ENCODE data around the gene KCMF1. TPM values are rescaled to one million over a fixed set of nuclear protein-coding genes. Genes with fewer than 3 reads are reported as not detected.

Gene KCMF1
- total and polyA plus RNA-seq, 10 of the 15 experiments (the other 5 are each of a cell fraction or from before 2014, with no cell fraction given), result 8.4 to 124 (median 43.0) TPM

DNA sequence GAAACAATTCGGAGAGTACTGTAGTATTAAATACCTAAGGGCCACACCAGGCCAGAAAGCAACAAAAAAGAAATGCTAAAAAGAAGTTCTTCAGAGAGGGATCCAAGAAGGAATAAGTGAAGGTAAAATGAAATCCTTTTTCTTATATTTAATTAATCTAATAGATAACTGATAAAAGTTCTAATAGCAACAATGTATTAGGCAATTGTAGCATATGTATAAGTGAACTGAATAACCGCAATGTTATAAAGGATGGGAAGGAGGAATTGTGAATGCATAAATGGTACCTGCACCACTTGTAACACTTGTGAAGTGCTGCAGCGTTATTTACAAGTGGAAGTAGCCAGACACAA, 43.7 kb upstream of the KCMF1 start:
- Histone ChIP-seq H4K20me1 (ENCODE audit: control insufficient read depth, insufficient read depth) (no peaks in the 10 kb centered on the region), H3K4me1 (ENCODE audit: control insufficient read depth, insufficient read depth, low read length) (peaks cover 33% of the 10 kb centered on the region), H3K9me3 (replicated peaks; ENCODE audit: control insufficient read depth, insufficient read depth, low read length) (no peaks in the 10 kb centered on the region), H3K27me3 (replicated peaks in 1 of 2; ENCODE audit: control insufficient read depth in 2 of 2, insufficient read depth in 2 of 2, low read length in 1 of 2) (no peaks in the 10 kb centered on the region), H2AFZ (ENCODE audit: control insufficient read depth, low read depth, low read length) (peak overlapping the region; percentile 93; the same call in 1 of the 2 replicates), H3K4me2 (ENCODE audit: control insufficient read depth, insufficient read depth) (peak overlapping the region; percentile 93), H3K79me2 (ENCODE audit: control insufficient read depth, insufficient read depth, low read length) (peaks cover 26% of the 10 kb centered on the region), H3K27ac (ENCODE audit: control insufficient read depth, insufficient read depth) (peak overlapping the region; percentile 70), H3K9ac (ENCODE audit: control insufficient read depth, insufficient read depth, low read length) (peak overlapping the region; percentile 74), H3K36me3 (ENCODE audit: control insufficient read depth in 2 of 2, insufficient read depth in 2 of 2, low read length in 1 of 2) (no peaks in the 10 kb centered on the region), H3K4me3 (peak overlapping the region; percentile 71)
- TF ChIP-seq ZNF24 (IDR thresholded peaks at IDR 0.05), result no peak
- TF ChIP-seq STAT1 (conservative IDR thresholded peaks at IDR 0.05), result 0 out of 2 replicates have a peak, but pooled peaks have one; percentile 3
- ChIA-PET CTCF (interaction anchor here (1.9 to 7.9 kb wide), 12 partner anchors 15 to 434 kb away, joined by 6 to 275 read pairs (median 20); no protein-coding TSS in a partner anchor), POLR2A (interaction anchor here (6.1 to 7.0 kb wide), 2 partner anchors 13 to 19 kb away, joined by 43 to 79 read pairs; no protein-coding TSS in a partner anchor), RAD21 (ENCODE audit: unreplicated experiment) (interaction anchor here (1.3 to 7.9 kb wide), 8 partner anchors 15 to 472 kb away, joined by 3 to 160 read pairs (median 58); partner anchors contain the start of genes KCMF1 and TMSB10), SMC1A (ENCODE audit: uncharacterized antibody, unreplicated experiment) (interaction anchor here (0.5 to 7.9 kb wide), 10 partner anchors 15 to 434 kb away, joined by 3 to 190 read pairs (median 11); partner anchors contain the start of gene TMSB10)
- ATAC-seq (no peak), FAIRE-seq (no peak), DNase-seq (ENCODE audit: low read depth, low spot score) (no peak)
- WGBS (ENCODE audit: insufficient coverage, insufficient replicate concordance, low lambda C conversion rate, missing lambda C conversion rate), result 39% methylated on average over 3 of the region's 3 CpGs
- BruUV-seq (replicated peaks), result TSS peak; percentile 75
- intact Hi-C loops (cut with micrococcal nuclease; ENCODE audit: unreplicated experiment) (loop anchor here (1.0 to 5.0 kb wide), 6 partner anchors 12 to 358 kb away; partner anchors contain the start of gene KCMF1), in situ Hi-C loops (cut with MboI) (loop anchor here (5.0 to 25.0 kb wide), 4 partner anchors 85 to 1510 kb away; partner anchors contain the start of gene KDM3A)

DNA sequence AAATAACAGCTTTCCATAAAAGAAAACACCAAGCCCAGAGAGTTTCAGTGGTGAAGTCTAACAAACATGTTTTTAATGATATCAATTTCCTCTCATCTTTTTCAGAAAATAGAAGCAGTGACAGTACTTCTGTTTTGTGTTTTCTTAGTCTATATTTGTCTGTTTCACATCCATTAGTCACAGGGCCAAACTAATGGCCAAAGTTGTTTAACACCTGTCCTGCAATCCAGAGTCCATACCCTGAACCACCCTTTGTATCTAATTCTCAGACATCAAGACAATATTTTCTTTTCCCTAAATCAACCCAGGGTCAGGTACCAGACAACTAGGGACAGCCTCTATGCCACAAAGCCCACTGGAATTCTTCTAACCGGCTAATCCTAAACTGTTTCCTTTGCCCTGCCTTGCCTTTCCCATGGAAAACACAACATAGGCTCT, 39.6 kb upstream of the KCMF1 start:
- H4K20me1 ChIP-seq (ENCODE audit: control insufficient read depth, insufficient read depth), result no peaks in the 10 kb centered on the region
- 39% methylated on average over 1 of the region's 1 CpG for WGBS (ENCODE audit: insufficient coverage, insufficient replicate concordance, low lambda C conversion rate, missing lambda C conversion rate)
- in situ Hi-C loops (cut with MboI) (loop anchor here (25.0 kb wide), 1 partner anchor 1506 kb away; the partner anchor contains the start of gene KDM3A), intact Hi-C loops (cut with micrococcal nuclease; ENCODE audit: unreplicated experiment) (loop anchor here (1.0 kb wide), 2 partner anchors 8 to 12 kb away; no protein-coding TSS in a partner anchor)
- CTCF ChIA-PET, result interaction anchor here (0.9 to 7.9 kb wide), 6 partner anchors 8 to 84 kb away, joined by 3 to 115 read pairs (median 6); no protein-coding TSS in a partner anchor
- DNase-seq (ENCODE audit: low read depth, low spot score) (peak; percentile 71), ATAC-seq (peak; percentile 71), FAIRE-seq (peak; percentile 90)
- SMC1A ChIA-PET (ENCODE audit: uncharacterized antibody, unreplicated experiment), result interaction anchor here (0.6 to 22.1 kb wide), 10 partner anchors 11 to 310 kb away, joined by 3 to 378 read pairs (median 4); partner anchors contain the start of genes KCMF1 and TMSB10
- H3K27me3 ChIP-seq (replicated peaks in 1 of 2; ENCODE audit: control insufficient read depth in 2 of 2, insufficient read depth in 2 of 2, low read length in 1 of 2), result no peaks in the 10 kb centered on the region
- H3K9me3 ChIP-seq (replicated peaks; ENCODE audit: control insufficient read depth, insufficient read depth, low read length), result no peaks in the 10 kb centered on the region; the same call in 2 of the 3 replicates
- H3K27ac ChIP-seq (ENCODE audit: control insufficient read depth, insufficient read depth), result peak overlapping the region; percentile 95
- peaks cover 29% of the 10 kb centered on the region for H3K79me2 ChIP-seq (ENCODE audit: control insufficient read depth, insufficient read depth, low read length)
- H2AFZ ChIP-seq (ENCODE audit: control insufficient read depth, low read depth, low read length), result no peak overlapping the region
- H3K4me2 ChIP-seq (ENCODE audit: control insufficient read depth, insufficient read depth), result peak overlapping the region; percentile 84
- no TSS peak for BruUV-seq (replicated peaks)
- H3K9ac ChIP-seq (ENCODE audit: control insufficient read depth, insufficient read depth, low read length), result peak overlapping the region; percentile 67
- peaks cover 12% of the 10 kb centered on the region for H3K4me1 ChIP-seq (ENCODE audit: control insufficient read depth, insufficient read depth, low read length)
- no peaks in the 10 kb centered on the region for H3K36me3 ChIP-seq (ENCODE audit: control insufficient read depth in 2 of 2, insufficient read depth in 2 of 2, low read length in 1 of 2)
- POLR2A ChIA-PET, result interaction anchor here (0.9 to 7.0 kb wide), 4 partner anchors 9 to 102 kb away, joined by 3 to 79 read pairs (median 26); partner anchors contain the start of gene TMSB10
- H3K4me3 ChIP-seq, result peak overlapping the region; percentile 10; the same call in 1 of the 2 replicates
- RAD21 ChIA-PET (ENCODE audit: unreplicated experiment), result interaction anchor here (2.0 to 7.9 kb wide), 2 partner anchors 11 to 38 kb away, joined by 10 to 160 read pairs; no protein-coding TSS in a partner anchor
- TF ChIP-seq, protein P1, sequence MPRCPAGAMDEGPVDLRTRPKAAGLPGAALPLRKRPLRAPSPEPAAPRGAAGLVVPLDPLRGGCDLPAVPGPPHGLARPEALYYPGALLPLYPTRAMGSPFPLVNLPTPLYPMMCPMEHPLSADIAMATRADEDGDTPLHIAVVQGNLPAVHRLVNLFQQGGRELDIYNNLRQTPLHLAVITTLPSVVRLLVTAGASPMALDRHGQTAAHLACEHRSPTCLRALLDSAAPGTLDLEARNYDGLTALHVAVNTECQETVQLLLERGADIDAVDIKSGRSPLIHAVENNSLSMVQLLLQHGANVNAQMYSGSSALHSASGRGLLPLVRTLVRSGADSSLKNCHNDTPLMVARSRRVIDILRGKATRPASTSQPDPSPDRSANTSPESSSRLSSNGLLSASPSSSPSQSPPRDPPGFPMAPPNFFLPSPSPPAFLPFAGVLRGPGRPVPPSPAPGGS (IDR thresholded peaks at IDR 0.05; ENCODE audit: borderline replicate concordance, insufficient read depth, low read depth, low read length, poor library complexity, severe bottlenecking), result peak; percentile 48
- no peak for TF ChIP-seq KAT2A (conservative IDR thresholded peaks at IDR 0.05; ENCODE audit: control insufficient read depth, low read depth, low read length)
- no peak for TF ChIP-seq SIN3A (IDR thresholded peaks at IDR 0.05; ENCODE audit: low read depth, low read length)
- no peak for TF ChIP-seq SMAD5 (IDR thresholded peaks at IDR 0.05; ENCODE audit: low read depth)
- no peak for TF ChIP-seq SMAD1 (IDR thresholded peaks at IDR 0.05; ENCODE audit: low read depth, partially characterized antibody)
- TF ChIP-seq CEBPB (IDR thresholded peaks at IDR 0.05; ENCODE audit: borderline replicate concordance in 1 of 2, low read depth in 2 of 2, low read length in 2 of 2), result no peak
- no peak for TF ChIP-seq SIX5 (IDR thresholded peaks at IDR 0.05; ENCODE audit: low read depth, low read length, severe bottlenecking)
- no peak for TF ChIP-seq STAT1 (conservative IDR thresholded peaks at IDR 0.05)
- no peak for TF ChIP-seq FOXK2 (IDR thresholded peaks at IDR 0.05)
- peak; percentile 79 for TF ChIP-seq MTA2 (IDR thresholded peaks at IDR 0.05; ENCODE audit: low read depth)
- no peak for TF ChIP-seq NFXL1 (IDR thresholded peaks at IDR 0.05; ENCODE audit: borderline replicate concordance)
